Right atrium auricular region (tissue), 2 donors: Measurements from ENCODE around the gene SHC4. TPM values are rescaled to one million over a fixed set of nuclear protein-coding genes. Genes with fewer than 3 reads are reported as not detected.

Experiments
- DNase-seq: peaks from one replicate; pipeline ENCODE4 v3.0.0-alpha.2; 2019; ENCODE audit warnings: low spot score
- H3K27ac ChIP-seq, 2 donors: fragments of 200-600 bp; sonication (generic); 1 replicate in 1 of 2; 2 replicates in 1 of 2; pipeline ENCODE4 v1.5.1; 2016 to 2019
- H3K27me3 ChIP-seq, 2 donors: fragments of 200-600 bp; sonication (generic); one replicate each; pipeline versions ENCODE4 v1.5.1 to v1.6.0; 2017 to 2019
- H3K36me3 ChIP-seq: fragments of 200-600 bp; sonication (generic); one replicate; pipeline ENCODE4 v1.5.1; 2016
- H3K4me1 ChIP-seq, 2 donors: fragments of 200-600 bp; sonication (generic); one replicate each; pipeline versions ENCODE4 v1.5.1 to v1.6.0; 2017 to 2019
- H3K4me3 ChIP-seq, 2 donors: fragments of 200-600 bp; sonication (generic); 1 replicate in 1 of 2; 2 replicates in 1 of 2; pipeline ENCODE4 v1.5.1; 2017 to 2019; ENCODE audit warnings: mild to moderate bottlenecking in 1 of 2, moderate library complexity in 1 of 2
- H3K9me3 ChIP-seq, 2 donors: fragments of 200-600 bp; sonication (generic); one replicate each; pipeline ENCODE4 v1.5.1; 2019
- total RNA-seq, 2 donors: library from RNA; depleted of rRNA; stranded (reverse); fragments of >200 nt; gene quantifications; one replicate each; pipeline ENCODE4 v1.1.0, GENCODE V29; 2016
- TF ChIP-seq, protein P1 (sequence below), 2 donors: fragments of 200-600 bp; sonication (generic); IDR thresholded peaks; one replicate each; pipeline ENCODE4 v1.5.1; 2019; ENCODE audit warnings: antibody characterized with exemption in 2 of 2

SHC4 gene
- total RNA-seq, 2 donors from 2014 or later: 4.9 to 5.3 TPM

DNA sequence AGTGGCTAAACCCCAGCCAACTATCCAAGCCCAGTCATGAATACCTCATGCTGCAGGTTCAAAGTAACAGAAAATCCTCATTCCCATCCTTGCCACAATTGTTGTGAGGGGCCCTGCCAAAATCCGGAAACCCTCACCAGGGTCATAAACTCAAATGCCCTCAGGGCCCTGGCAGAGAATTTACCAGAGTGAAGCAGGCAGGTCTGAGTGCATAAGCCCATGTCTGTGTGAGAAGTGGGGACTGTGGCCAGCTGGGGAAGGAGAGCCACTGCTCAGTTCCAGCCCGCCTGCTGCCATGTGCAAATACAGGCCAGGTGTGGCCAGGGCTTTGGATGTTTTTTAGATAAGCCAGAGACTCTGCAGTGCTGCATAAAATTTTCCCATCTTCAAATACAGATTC, 159.8 kb downstream of the SHC4 start:
- Histone ChIP-seq H3K4me3 (no peak overlapping the region), H3K4me1 (peaks cover 0 to 6% of the 10 kb centered on the region in 2 donors), H3K27me3 (no peaks in the 10 kb centered on the region), H3K36me3 (no peaks in the 10 kb centered on the region), H3K27ac (no peak overlapping the region), H3K9me3 (no peaks in the 10 kb centered on the region)
- TF ChIP-seq, protein P1, sequence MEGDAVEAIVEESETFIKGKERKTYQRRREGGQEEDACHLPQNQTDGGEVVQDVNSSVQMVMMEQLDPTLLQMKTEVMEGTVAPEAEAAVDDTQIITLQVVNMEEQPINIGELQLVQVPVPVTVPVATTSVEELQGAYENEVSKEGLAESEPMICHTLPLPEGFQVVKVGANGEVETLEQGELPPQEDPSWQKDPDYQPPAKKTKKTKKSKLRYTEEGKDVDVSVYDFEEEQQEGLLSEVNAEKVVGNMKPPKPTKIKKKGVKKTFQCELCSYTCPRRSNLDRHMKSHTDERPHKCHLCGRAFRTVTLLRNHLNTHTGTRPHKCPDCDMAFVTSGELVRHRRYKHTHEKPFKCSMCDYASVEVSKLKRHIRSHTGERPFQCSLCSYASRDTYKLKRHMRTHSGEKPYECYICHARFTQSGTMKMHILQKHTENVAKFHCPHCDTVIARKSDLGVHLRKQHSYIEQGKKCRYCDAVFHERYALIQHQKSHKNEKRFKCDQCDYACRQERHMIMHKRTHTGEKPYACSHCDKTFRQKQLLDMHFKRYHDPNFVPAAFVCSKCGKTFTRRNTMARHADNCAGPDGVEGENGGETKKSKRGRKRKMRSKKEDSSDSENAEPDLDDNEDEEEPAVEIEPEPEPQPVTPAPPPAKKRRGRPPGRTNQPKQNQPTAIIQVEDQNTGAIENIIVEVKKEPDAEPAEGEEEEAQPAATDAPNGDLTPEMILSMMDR (IDR thresholded peaks at IDR 0.05): no peak
- DNase-seq: no peak

DNA sequence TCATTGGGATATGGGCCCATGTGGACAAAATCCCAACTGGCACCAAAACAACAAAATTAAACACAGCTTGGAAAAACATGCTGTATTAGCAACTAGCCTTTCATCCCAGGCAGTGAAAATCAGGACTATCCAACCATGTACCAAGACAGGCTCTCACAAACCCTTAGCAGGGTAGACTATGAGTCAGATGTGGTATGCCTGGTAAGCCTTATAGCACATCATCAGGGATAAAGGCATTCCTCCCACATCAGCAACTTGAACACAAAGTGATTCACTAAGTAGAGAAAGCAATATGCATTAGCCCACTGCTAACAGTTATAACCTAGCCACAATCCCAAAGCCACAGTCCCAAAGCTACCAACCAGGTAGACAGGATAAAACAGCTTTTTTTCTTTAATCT, 160.9 kb downstream of the SHC4 start:
- Histone ChIP-seq H3K9me3 (no peaks in the 10 kb centered on the region), H3K36me3 (no peaks in the 10 kb centered on the region), H3K27me3 (no peaks in the 10 kb centered on the region), H3K4me3 (no peak overlapping the region), H3K4me1 (peaks cover 0 to 6% of the 10 kb centered on the region in 2 donors), H3K27ac (no peak overlapping the region)
- no peak for DNase-seq
- TF ChIP-seq, protein P1 (IDR thresholded peaks at IDR 0.05): no peak

DNA sequence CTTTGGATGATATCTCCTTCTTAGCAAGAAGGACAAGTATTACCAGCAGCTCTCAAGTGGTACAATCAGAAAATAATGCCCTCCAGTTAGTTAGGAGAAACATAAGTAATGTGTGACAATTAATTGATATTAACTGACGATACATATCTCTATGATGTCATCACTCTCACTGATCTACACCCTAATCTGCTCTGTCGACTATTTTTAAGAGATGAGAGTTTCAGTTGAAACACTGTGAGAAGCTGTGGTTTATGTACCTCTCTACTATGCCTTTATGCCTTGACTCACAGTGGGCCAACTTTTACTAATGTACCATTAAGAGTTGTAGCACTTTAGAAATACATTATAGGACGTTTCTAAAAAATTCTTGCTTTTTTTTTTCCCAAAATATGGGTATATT, 161.5 kb downstream of the SHC4 start:
- Histone ChIP-seq H3K4me3 (no peak overlapping the region), H3K4me1 (peaks cover 0 to 6% of the 10 kb centered on the region in 2 donors), H3K27ac (no peak overlapping the region), H3K27me3 (no peaks in the 10 kb centered on the region), H3K36me3 (no peaks in the 10 kb centered on the region), H3K9me3 (no peaks in the 10 kb centered on the region)
- TF ChIP-seq, protein P1 (IDR thresholded peaks at IDR 0.05): no peak
- no peak for DNase-seq

DNA sequence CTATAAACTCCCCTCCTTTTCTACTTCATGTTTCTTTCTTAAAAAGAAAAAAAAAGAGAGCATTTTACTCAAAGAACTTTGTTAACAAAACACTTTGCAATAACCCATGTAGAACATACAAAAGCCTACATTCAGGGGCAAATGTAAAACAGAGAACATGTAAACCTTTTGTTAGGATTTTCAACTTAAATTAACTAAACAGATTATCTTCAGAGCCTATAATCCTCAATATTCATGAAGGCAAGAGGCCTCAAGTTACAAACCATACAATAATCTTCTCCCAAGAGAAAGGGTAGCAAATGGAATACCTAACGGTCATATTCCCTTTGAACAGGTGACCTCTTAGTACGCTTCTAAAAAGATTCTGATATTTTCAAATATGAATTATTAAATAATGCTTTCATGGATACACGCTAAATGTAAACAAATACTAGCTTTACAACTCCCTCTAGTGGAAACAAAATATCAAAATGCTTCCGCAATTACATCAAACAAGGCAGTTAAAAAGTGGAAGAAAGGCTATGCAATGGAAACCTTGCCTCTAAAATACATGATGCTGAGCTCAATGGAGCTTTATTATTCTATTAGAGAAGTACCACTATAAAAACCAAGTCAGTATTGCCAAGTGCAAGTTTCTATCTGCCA, 162.8 kb downstream of the SHC4 start:
- TF ChIP-seq, protein P1 (IDR thresholded peaks at IDR 0.05): peak in 1 of 2 donors; percentile 65
- no peak overlapping the region for H3K4me3 ChIP-seq
- no peaks in the 10 kb centered on the region for H3K36me3 ChIP-seq
- H3K4me1 ChIP-seq: peaks cover 0 to under 1% of the 10 kb centered on the region in 2 donors
- no peak for DNase-seq
- H3K27me3 ChIP-seq: no peaks in the 10 kb centered on the region
- no peaks in the 10 kb centered on the region for H3K9me3 ChIP-seq
- H3K27ac ChIP-seq: peak overlapping the region in 1 of 2 donors; percentile 2

DNA sequence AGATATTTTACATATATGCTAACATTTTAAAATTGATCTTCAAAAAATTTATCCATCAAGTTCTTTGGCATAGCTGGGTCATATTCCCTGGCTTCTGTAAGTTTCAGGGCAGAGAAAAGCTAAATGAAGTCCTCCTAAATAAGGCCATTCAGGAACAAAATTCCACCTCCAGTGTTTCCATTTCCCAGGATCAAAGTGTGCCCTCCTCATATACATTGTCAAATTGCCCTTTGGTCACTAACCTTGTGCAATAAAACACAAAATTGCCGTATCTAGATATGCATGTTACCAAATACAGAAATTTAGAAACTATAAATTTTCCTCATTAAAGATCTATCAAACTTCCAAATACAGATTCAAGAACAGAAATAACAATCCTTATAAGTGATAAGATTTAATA, 163.5 kb downstream of the SHC4 start:
- DNase-seq: no peak
- peak overlapping the region in 1 of 2 donors; percentile 2 for H3K27ac ChIP-seq

More for the DNA sequence above, 163.5 kb downstream of the SHC4 start:
- no peaks in the 10 kb centered on the region for H3K9me3 ChIP-seq
- TF ChIP-seq, protein P1 (IDR thresholded peaks at IDR 0.05): no peak
- H3K4me1 ChIP-seq: no peaks in the 10 kb centered on the region
- H3K4me3 ChIP-seq: no peak overlapping the region
- no peaks in the 10 kb centered on the region for H3K36me3 ChIP-seq
- H3K27me3 ChIP-seq: no peaks in the 10 kb centered on the region
